Calu3 (cell line): ENCODE data around the gene ISLR. TPM values are rescaled to one million over a fixed set of nuclear protein-coding genes. Genes with fewer than 3 reads are reported as not detected.

Experiments
- BruUV-seq: library from RNA; stranded (reverse); fragments of 400-500 nt; replicated peaks from 2 replicates; lab custom pipeline; 2021; lab: Mats Ljungman, UMichigan
- CTCF ChIA-PET: fragments of 300-600 bp; sonication (Branson Sonifier 250); formaldehyde crosslinking; loops from one replicate; lab custom pipeline; 2022; ENCODE audit warnings: antibody characterized with exemption; lab: Charles Lee
- DNase-seq: peaks from one replicate; pipeline ENCODE4 v3.0.0; 2022
- H3K27ac Mint-ChIP-seq: one replicate; pipeline ENCODE4 v1.8.0; 2022; ENCODE audit warnings: mixed read lengths; ENCODE audit not compliant: unreplicated experiment
- H3K27me3 Mint-ChIP-seq: one replicate; pipeline ENCODE4 v1.8.0; 2022; ENCODE audit warnings: mixed read lengths; ENCODE audit not compliant: unreplicated experiment
- H3K36me3 Mint-ChIP-seq: one replicate; pipeline ENCODE4 v1.8.0; 2022; ENCODE audit warnings: mild to moderate bottlenecking, moderate library complexity, mixed read lengths; ENCODE audit not compliant: insufficient read depth, unreplicated experiment
- H3K4me1 Mint-ChIP-seq: one replicate; pipeline ENCODE4 v1.8.0; 2022; ENCODE audit warnings: mild to moderate bottlenecking, low read depth, mixed read lengths; ENCODE audit not compliant: unreplicated experiment
- H3K4me3 Mint-ChIP-seq: one replicate; pipeline ENCODE4 v1.8.0; 2022; ENCODE audit warnings: mild to moderate bottlenecking, low read depth, moderate library complexity, mixed read lengths; ENCODE audit not compliant: unreplicated experiment
- H3K9me3 Mint-ChIP-seq: one replicate; pipeline ENCODE4 v1.8.0; 2022; ENCODE audit warnings: low read depth, mixed read lengths; ENCODE audit not compliant: unreplicated experiment
- CTCF ChIP-seq: fragments of 200-600 bp; IDR thresholded peaks from one replicate; pipeline ENCODE4 v1.8.0; 2022; ENCODE audit warnings: antibody characterized with exemption; ENCODE audit not compliant: unreplicated experiment
- intact Hi-C: fragments of 100-400 bp; cut with micrococcal nuclease; formaldehyde crosslinking; loops from one replicate; pipeline ENCODE4 v1.10.0; 2022; ENCODE audit not compliant: unreplicated experiment
- total RNA-seq: library from RNA; stranded (reverse); gene quantifications from 2 replicates; pipeline ENCODE4 v1.2.3, GENCODE V29; 2022

ISLR gene
- total RNA-seq, 1 experiment from 2014 or later, result not detected

- Mint-ChIP-seq H3K9me3 (no peaks in the 10 kb centered on the region), H3K27ac (peak overlapping the region; percentile 93), H3K4me3 (peak overlapping the region; percentile 46), H3K27me3 (no peaks in the 10 kb centered on the region), H3K36me3 (peaks cover 34% of the 10 kb centered on the region), H3K4me1 (peaks cover 72% of the 10 kb centered on the region)
- TF ChIP-seq CTCF, result no peak
- BruUV-seq, result no TSS peak
- intact Hi-C loops, result loop anchor here (5.0 kb wide), 4 partner anchors 36 to 451 kb away; partner anchors contain the start of gene CCDC33
- DNase-seq, result peak; percentile 52
- CTCF ChIA-PET, result interaction anchor here (0.8 to 2.8 kb wide), 9 partner anchors 8 to 107 kb away, joined by 3 to 12 read pairs (median 3); partner anchors contain the start of gene CCDC33
These were observed 27.4 kb downstream of the ISLR start for GRCh38 chr15:74200871-74201419.

DNA sequence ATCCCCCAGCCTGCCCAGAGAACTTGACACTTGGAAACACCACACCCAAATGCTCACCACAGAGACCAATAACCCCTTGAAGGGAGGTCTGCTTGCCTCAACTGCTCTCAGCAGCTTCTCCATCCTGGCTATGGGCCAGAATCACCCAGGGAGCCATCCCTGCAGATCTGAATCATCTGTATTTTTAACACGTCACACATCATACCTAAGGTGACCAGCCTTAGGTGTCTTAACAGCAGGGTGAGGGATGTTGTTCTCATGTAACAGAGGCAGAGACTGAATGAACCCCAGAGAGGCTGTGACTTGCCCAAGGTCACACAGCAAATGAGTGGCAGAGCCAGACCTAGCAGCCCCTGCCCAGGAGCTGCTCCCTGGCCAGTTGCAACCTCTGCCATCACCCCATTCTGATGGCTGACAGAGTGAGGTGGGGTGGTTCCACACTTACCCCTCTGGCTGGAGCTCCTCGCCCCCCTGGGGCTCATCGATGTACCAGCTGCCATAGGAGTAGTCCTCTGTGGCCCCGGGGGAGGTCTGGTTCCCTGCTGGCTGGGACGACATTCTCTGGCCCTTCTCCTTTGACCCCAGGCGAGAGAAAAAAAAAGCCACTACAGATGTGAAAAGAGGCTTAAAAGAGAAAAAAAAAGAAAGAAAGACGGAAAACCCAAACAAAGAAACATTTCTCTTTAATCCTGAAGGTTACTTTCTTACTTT, 28.4 kb downstream of the ISLR start:
- no peaks in the 10 kb centered on the region for H3K9me3 Mint-ChIP-seq
- no peak for DNase-seq
- intact Hi-C loops, result loop anchor here (5.0 kb wide), 4 partner anchors 35 to 450 kb away; partner anchors contain the start of gene CCDC33
- TF ChIP-seq CTCF, result no peak
- peak overlapping the region; percentile 93 for H3K27ac Mint-ChIP-seq
- peak overlapping the region; percentile 46 for H3K4me3 Mint-ChIP-seq
- H3K27me3 Mint-ChIP-seq, result no peaks in the 10 kb centered on the region
- H3K36me3 Mint-ChIP-seq, result peaks cover 34% of the 10 kb centered on the region
- CTCF ChIA-PET, result no interaction called here
- H3K4me1 Mint-ChIP-seq, result peaks cover 63% of the 10 kb centered on the region
- BruUV-seq, result no TSS peak

GRCh38 chr15:74202452-74203401, 29.2 kb downstream of the ISLR start, which contains the start of gene STRA6:
TSS of gene STRA6 (minus strand) at chr15:74202787. CDS start at chr15:74202267, 520 bp downstream.
- peaks cover 58% of the 10 kb centered on the region for H3K4me1 Mint-ChIP-seq
- H3K4me3 Mint-ChIP-seq, result peak within 1 kb of the TSS; percentile 56
- TF ChIP-seq CTCF, result no peak
- H3K27me3 Mint-ChIP-seq, result no peaks in the 10 kb centered on the region
- H3K36me3 Mint-ChIP-seq, result peaks cover 34% of the 10 kb centered on the region
- BruUV-seq, result TSS peak; percentile 91
- CTCF ChIA-PET, result interaction anchor here (0.8 to 1.6 kb wide), 6 partner anchors 9 to 105 kb away, joined by 3 to 13 read pairs (median 4); partner anchors contain the start of gene ISLR
- peak within 1 kb of the TSS; percentile 93 for H3K27ac Mint-ChIP-seq
- no peaks in the 10 kb centered on the region for H3K9me3 Mint-ChIP-seq
- intact Hi-C loops, result loop anchor here (5.0 kb wide), 4 partner anchors 35 to 450 kb away; partner anchors contain the start of gene CCDC33
- peak; percentile 77 for DNase-seq

DNA sequence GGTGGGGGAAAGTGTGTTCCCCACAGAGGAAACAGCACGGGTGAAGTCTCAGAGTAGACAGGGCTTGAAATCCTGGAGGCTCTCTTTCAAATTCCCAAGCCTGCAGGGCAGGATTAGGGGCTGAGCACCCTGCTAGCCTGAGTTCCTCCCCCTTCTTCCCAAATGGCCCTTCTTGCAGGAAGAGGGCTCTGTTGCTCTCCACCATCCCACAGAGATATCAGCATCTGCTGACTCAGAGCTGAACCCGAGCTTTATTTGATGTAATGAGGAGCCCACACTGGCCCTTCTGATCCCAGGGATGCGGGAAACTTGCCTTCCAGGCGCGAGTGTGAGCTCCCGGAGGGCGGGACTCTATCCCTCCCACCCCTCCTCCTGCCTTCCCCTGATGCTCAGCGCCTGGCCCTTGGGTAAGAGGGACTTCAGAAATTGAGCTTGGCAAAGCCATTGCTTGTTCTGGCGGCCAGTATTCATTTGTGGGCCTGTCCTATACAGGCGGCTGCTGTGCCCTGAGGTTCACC, 30.5 kb downstream of the ISLR start:
- Mint-ChIP-seq H3K9me3 (no peaks in the 10 kb centered on the region), H3K27me3 (peaks cover 9% of the 10 kb centered on the region), H3K4me1 (peaks cover 56% of the 10 kb centered on the region), H3K4me3 (peak overlapping the region; percentile 56), H3K36me3 (peaks cover 34% of the 10 kb centered on the region), H3K27ac (no peak overlapping the region)
- BruUV-seq, result no TSS peak
- intact Hi-C loops, result loop anchor here (5.0 kb wide), 4 partner anchors 33 to 448 kb away; partner anchors contain the start of gene CCDC33
- CTCF ChIA-PET, result interaction anchor here (1.6 kb wide), 1 partner anchor 104 kb away, joined by 13 read pairs; no protein-coding TSS in a partner anchor
- no peak for DNase-seq
- TF ChIP-seq CTCF, result no peak
